ENCODE results near the gene C1RL.
"Not testable (repeated sequence)": the region's sequence is repeated elsewhere in the genome, so short reads cannot be mapped to it uniquely, and the experiment has no call there.

DNA sequence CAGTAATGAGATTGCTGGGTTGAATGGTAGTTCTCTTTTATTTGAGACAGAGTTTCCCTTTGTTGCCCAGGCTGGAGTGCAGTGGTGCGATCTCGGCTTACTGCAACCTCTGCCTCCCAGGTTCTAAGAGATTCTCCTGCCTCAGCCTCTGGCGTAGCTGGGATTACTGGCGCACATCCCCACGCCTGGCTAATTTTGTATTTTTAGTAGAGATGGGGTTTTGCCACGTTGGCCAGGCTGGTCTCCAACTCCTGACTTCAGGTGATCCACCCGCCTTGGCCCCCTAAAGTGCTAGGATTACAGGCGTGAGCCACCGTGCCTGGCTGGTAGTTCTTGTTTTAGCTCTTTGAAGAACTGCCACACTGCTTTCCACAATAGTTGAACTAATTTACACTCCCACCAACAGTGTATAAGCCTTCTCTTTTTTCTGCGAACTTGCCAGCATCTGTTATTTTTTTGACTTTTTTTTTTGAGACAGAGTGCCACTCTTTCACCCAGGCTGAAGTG is 59.5 kb downstream of the C1RL start:
- TF ChIP-seq CTCF (conservative IDR thresholded peaks at IDR 0.05; ENCODE audit: low read depth, low read length); EZH2 (IDR thresholded peaks at IDR 0.05; ENCODE audit: low read length, unreplicated experiment): not testable (repeated sequence)

Data from PC-3 (cell line).